KOPT-K1 (cell line): ENCODE measurements around the gene NR5A2.

ENCODE experiments used
- H3K27ac ChIP-seq: fragments of 200-600 bp; sonication (generic); 2 replicates; pipeline ENCODE4 v1.5.1; 2016; ENCODE audit warnings: antibody characterized with exemption, mild to moderate bottlenecking, low read depth, low read length; ENCODE audit not compliant: poor library complexity, severe bottlenecking
- H3K36me3 ChIP-seq: fragments of 200-600 bp; sonication (generic); 2 replicates; pipeline ENCODE4 v1.5.1; 2017; ENCODE audit warnings: antibody characterized with exemption, mild to moderate bottlenecking, low read length, moderate library complexity; ENCODE audit not compliant: insufficient read depth
- H3K9me3 ChIP-seq: fragments of 200-600 bp; sonication (generic); 2 replicates; pipeline ENCODE4 v1.5.1; 2017; ENCODE audit warnings: antibody characterized with exemption, low read length, mild to moderate bottlenecking; ENCODE audit not compliant: insufficient read depth, poor library complexity, severe bottlenecking

The NR5A2 gene

GRCh38 chr1:200147742-200148141 is 120.2 kb downstream of the NR5A2 start:
- no peak overlapping the region for H3K27ac ChIP-seq
- no peaks in the 10 kb centered on the region for H3K9me3 ChIP-seq
- H3K36me3 ChIP-seq: no peaks in the 10 kb centered on the region

- Histone ChIP-seq H3K27ac (no peak overlapping the region), H3K9me3 (no peaks in the 10 kb centered on the region), H3K36me3 (no peaks in the 10 kb centered on the region)
Measured at GRCh38 chr1:200150006-200150405, 122.5 kb downstream of the NR5A2 start.

- Histone ChIP-seq H3K27ac (no peak overlapping the region), H3K36me3 (no peaks in the 10 kb centered on the region), H3K9me3 (no peaks in the 10 kb centered on the region)
Measured at GRCh38 chr1:200150721-200151120, 123.2 kb downstream of the NR5A2 start.

- H3K27ac ChIP-seq: no peak overlapping the region
- H3K36me3 ChIP-seq: no peaks in the 10 kb centered on the region
- H3K9me3 ChIP-seq: no peaks in the 10 kb centered on the region
Measured at GRCh38 chr1:200152336-200152735, 124.8 kb downstream of the NR5A2 start.

- H3K27ac ChIP-seq: peak overlapping the region; percentile 52
- no peaks in the 10 kb centered on the region for H3K36me3 ChIP-seq
- no peaks in the 10 kb centered on the region for H3K9me3 ChIP-seq
Measured at GRCh38 chr1:200153277-200154055, 126.0 kb downstream of the NR5A2 start.

- Histone ChIP-seq H3K36me3 (no peaks in the 10 kb centered on the region), H3K27ac (peak overlapping the region; percentile 52), H3K9me3 (no peaks in the 10 kb centered on the region)
Measured at GRCh38 chr1:200154069-200154767, 126.7 kb downstream of the NR5A2 start.

- H3K27ac ChIP-seq: no peak overlapping the region
Measured at GRCh38 chr1:200157715-200158114, 130.2 kb downstream of the NR5A2 start.

GRCh38 chr1:200161801-200162200 is 134.3 kb downstream of the NR5A2 start:
- H3K27ac ChIP-seq: no peak overlapping the region
- H3K9me3 ChIP-seq: no peaks in the 10 kb centered on the region
- H3K36me3 ChIP-seq: no peaks in the 10 kb centered on the region

More at GRCh38 chr1:200157715-200158114, 130.2 kb downstream of the NR5A2 start:
- Histone ChIP-seq H3K36me3 (no peaks in the 10 kb centered on the region), H3K9me3 (no peaks in the 10 kb centered on the region)

GRCh38 chr1:200162258-200162657 is 134.7 kb downstream of the NR5A2 start:
- no peaks in the 10 kb centered on the region for H3K9me3 ChIP-seq
- H3K27ac ChIP-seq: no peak overlapping the region
- H3K36me3 ChIP-seq: no peaks in the 10 kb centered on the region

GRCh38 chr1:200162877-200163276 is 135.4 kb downstream of the NR5A2 start:
- no peaks in the 10 kb centered on the region for H3K36me3 ChIP-seq
- no peak overlapping the region for H3K27ac ChIP-seq
- no peaks in the 10 kb centered on the region for H3K9me3 ChIP-seq

- H3K27ac ChIP-seq: no peak overlapping the region
- H3K9me3 ChIP-seq: no peaks in the 10 kb centered on the region
- no peaks in the 10 kb centered on the region for H3K36me3 ChIP-seq
Measured at GRCh38 chr1:200163911-200164310, 136.4 kb downstream of the NR5A2 start.

GRCh38 chr1:200165493-200166220 is 138.1 kb downstream of the NR5A2 start:
- Histone ChIP-seq H3K27ac (no peak overlapping the region), H3K9me3 (no peaks in the 10 kb centered on the region), H3K36me3 (no peaks in the 10 kb centered on the region)

GRCh38 chr1:200166411-200166810 is 138.9 kb downstream of the NR5A2 start:
- Histone ChIP-seq H3K36me3 (no peaks in the 10 kb centered on the region), H3K9me3 (no peaks in the 10 kb centered on the region), H3K27ac (no peak overlapping the region)

GRCh38 chr1:200168926-200169325 is 141.4 kb downstream of the NR5A2 start:
- Histone ChIP-seq H3K27ac (no peak overlapping the region), H3K36me3 (no peaks in the 10 kb centered on the region), H3K9me3 (no peaks in the 10 kb centered on the region)

GRCh38 chr1:200172311-200172710 is 144.8 kb downstream of the NR5A2 start:
- Histone ChIP-seq H3K9me3 (no peaks in the 10 kb centered on the region), H3K27ac (no peak overlapping the region), H3K36me3 (no peaks in the 10 kb centered on the region)
